ENCODE measurements around the gene CNNM4.

Gene CNNM4

GRCh38 chr2:96856776-96857666, 96.3 kb downstream of the CNNM4 start:
- in situ Hi-C loops (cut with MboI; ENCODE audit: low sequenced_read_pairs), result no loop called here

GRCh38 chr2:96857667-96858372, 97.1 kb downstream of the CNNM4 start, which contains the start of gene ANKRD39:
Gene ANKRD39 (minus strand): TSS chr2:96858016. CDS start chr2:96857987, 29 bp downstream.
- in situ Hi-C loops (cut with MboI; ENCODE audit: low sequenced_read_pairs), result no loop called here

GRCh38 chr2:96859099-96859649, 98.5 kb downstream of the CNNM4 start:
- in situ Hi-C loops (cut with MboI; ENCODE audit: low sequenced_read_pairs), result no loop called here

- in situ Hi-C loops (cut with MboI; ENCODE audit: low sequenced_read_pairs), result no loop called here
These were observed 99.0 kb downstream of the CNNM4 start for GRCh38 chr2:96859681-96860064.

GRCh38 chr2:96860065-96861029, 99.6 kb downstream of the CNNM4 start:
- in situ Hi-C loops (cut with MboI; ENCODE audit: low sequenced_read_pairs), result no loop called here

- in situ Hi-C loops (cut with MboI; ENCODE audit: low sequenced_read_pairs), result no loop called here
These were observed 100.4 kb downstream of the CNNM4 start for GRCh38 chr2:96861074-96861473.
